ENCODE measurements around the gene HOXC11.

The HOXC11 gene

GRCh38 chr12:53959314-53959713 lies 13.6 kb upstream of the HOXC11 start:
- no peak for DNase-seq

- no peak for DNase-seq
Measured at GRCh38 chr12:53960187-53961024, 12.5 kb upstream of the HOXC11 start.

GRCh38 chr12:53961025-53961761 lies 11.7 kb upstream of the HOXC11 start:
- no peak for DNase-seq

- no peak for DNase-seq
Measured at GRCh38 chr12:53963005-53963404, 9.9 kb upstream of the HOXC11 start.

GRCh38 chr12:53963434-53964314 lies 9.3 kb upstream of the HOXC11 start:
- DNase-seq: no peak

GRCh38 chr12:53964315-53964713 lies 8.6 kb upstream of the HOXC11 start:
- DNase-seq: no peak

GRCh38 chr12:53965281-53966084 lies 7.4 kb upstream of the HOXC11 start:
- DNase-seq: no peak

- no peak for DNase-seq
Measured at GRCh38 chr12:53966085-53966384, 6.9 kb upstream of the HOXC11 start.

- DNase-seq: no peak
Measured at GRCh38 chr12:53966385-53967133, 6.4 kb upstream of the HOXC11 start.

- no peak for DNase-seq
Measured at GRCh38 chr12:53967421-53967925, 5.5 kb upstream of the HOXC11 start.

- DNase-seq: no peak
Measured at GRCh38 chr12:53968214-53969127, 4.5 kb upstream of the HOXC11 start.

GRCh38 chr12:53969588-53970259 lies 3.2 kb upstream of the HOXC11 start:
- no peak for DNase-seq

- DNase-seq: no peak
Measured at GRCh38 chr12:53970451-53970850, 2.5 kb upstream of the HOXC11 start.

GRCh38 chr12:53971129-53971528 lies 1.8 kb upstream of the HOXC11 start:
- no peak for DNase-seq

GRCh38 chr12:53971686-53972085 lies 1.2 kb upstream of the HOXC11 start:
- DNase-seq: no peak

GRCh38 chr12:53972152-53972702 lies 699 bp upstream of the HOXC11 start:
- no peak for DNase-seq

GRCh38 chr12:53973236-53974042 lies 513 bp downstream of the HOXC11 start:
- no peak for DNase-seq
